Vagina (tissue), 2 donors: Measurements from ENCODE around the gene TCP11L2.
"Not testable (repeated sequence)": the region's sequence is repeated elsewhere in the genome, so short reads cannot be mapped to it uniquely, and the experiment has no call there.

Source experiments
- CTCF ChIP-seq, 3 experiments: fragments of 450-650 bp in 2 of 3; fragments of 200-600 bp in 1 of 3; sonication (generic) in 1 of 3; IDR thresholded peaks; one replicate each; pipeline ENCODE4 v1.5.1; 2017 to 2019; ENCODE audit warnings: antibody characterized with exemption in 3 of 3, mild to moderate bottlenecking in 2 of 3, moderate library complexity in 2 of 3
- POLR2A ChIP-seq, 2 donors: fragments of 450-650 bp; IDR thresholded peaks; one replicate each; pipeline ENCODE4 v1.6.1; 2017; ENCODE audit warnings: antibody characterized with exemption in 2 of 2, mild to moderate bottlenecking in 2 of 2, moderate library complexity in 2 of 2
- POLR2AphosphoS5 ChIP-seq, 2 donors: sonication (generic); formaldehyde crosslinking; IDR thresholded peaks; one replicate each; pipeline ENCODE4 v1.9.0; 2017; ENCODE audit warnings: antibody characterized with exemption in 2 of 2, mild to moderate bottlenecking in 2 of 2, low read depth in 1 of 2; ENCODE audit not compliant: insufficient read depth in 1 of 2

- TF ChIP-seq CTCF (IDR thresholded peaks at IDR 0.05); POLR2AphosphoS5 (IDR thresholded peaks at IDR 0.05; ENCODE audit: insufficient read depth in 1 of 2, low read depth in 1 of 2); POLR2A (IDR thresholded peaks at IDR 0.05): not testable (repeated sequence)
Observed at GRCh38 chr12:106381866-106382265, 79.3 kb downstream of the TCP11L2 start.
